Gastroesophageal sphincter (tissue), 4 donors: ENCODE data around the gene LHFPL5. TPM values are rescaled to one million over a fixed set of nuclear protein-coding genes. Genes with fewer than 3 reads are reported as not detected.

ENCODE experiments used
- ATAC-seq: fragments of 150-250 bp; one replicate; pipeline ENCODE4 v1.9.1; 2016; ENCODE audit warnings: mild to moderate bottlenecking, moderate library complexity
- H3K27ac ChIP-seq, 4 donors: fragments of 200-600 bp; sonication (generic) in 3 of 4; 1 replicate in 3 of 4; 2 replicates in 1 of 4; pipeline ENCODE4 v1.5.1; 2016 to 2019
- H3K27me3 ChIP-seq: fragments of 200-600 bp; sonication (generic); one replicate; pipeline ENCODE4 v1.5.1; 2019
- H3K36me3 ChIP-seq, 2 donors: fragments of 200-600 bp; sonication (generic); one replicate each; pipeline ENCODE4 v1.5.1; 2019; ENCODE audit warnings: control low read depth in 1 of 2
- H3K4me1 ChIP-seq, 3 donors: fragments of 200-600 bp; sonication (generic); 1 replicate in 2 of 3; 2 replicates in 1 of 3; pipeline ENCODE4 v1.5.1; 2016 to 2019; ENCODE audit warnings: control low read depth in 2 of 3
- H3K4me3 ChIP-seq, 2 donors: fragments of 200-600 bp; sonication (generic); one replicate each; pipeline ENCODE4 v1.5.1; 2019; ENCODE audit warnings: mild to moderate bottlenecking in 1 of 2, moderate library complexity in 1 of 2
- H3K9me3 ChIP-seq, 3 donors: fragments of 200-600 bp; sonication (generic); one replicate each; pipeline ENCODE4 v1.5.1; 2017 to 2019; ENCODE audit warnings: control low read depth in 2 of 3
- CTCF ChIP-seq, 4 experiments: fragments of 200-600 bp in 2 of 4; fragments of 450-650 bp in 2 of 4; sonication (generic) in 1 of 4; IDR thresholded peaks; one replicate each; pipeline ENCODE4 v1.5.1; 2017 to 2019; ENCODE audit warnings: antibody characterized with exemption in 4 of 4, mild to moderate bottlenecking in 2 of 4, moderate library complexity in 2 of 4
- EP300 ChIP-seq: sonication (generic); formaldehyde crosslinking; IDR thresholded peaks from one replicate; pipeline ENCODE4 v1.6.1; 2017; ENCODE audit warnings: antibody characterized with exemption, mild to moderate bottlenecking
- POLR2A ChIP-seq, 2 donors: fragments of 450-650 bp; IDR thresholded peaks; one replicate each; pipeline ENCODE4 v1.6.1; 2017; ENCODE audit warnings: antibody characterized with exemption in 2 of 2, mild to moderate bottlenecking in 2 of 2, moderate library complexity in 1 of 2
- POLR2AphosphoS5 ChIP-seq: sonication (generic); formaldehyde crosslinking; IDR thresholded peaks from one replicate; pipeline ENCODE4 v1.6.1; 2017; ENCODE audit warnings: antibody characterized with exemption
- WGBS, 2 donors: methylation state at CpG; one replicate each; pipeline ENCODE4 v1.1.5; 2018; ENCODE audit warnings: low coverage in 1 of 2; 5-methylcytosine and 5-hydroxymethylcytosine counted together
- total RNA-seq, 4 donors: library from RNA; depleted of rRNA; stranded (reverse); fragments of >200 nt; gene quantifications; one replicate each; pipeline ENCODE4 v1.1.0, GENCODE V29; 2016

The LHFPL5 gene
- total RNA-seq, 4 donors from 2014 or later: not detected

- TF ChIP-seq CTCF (IDR thresholded peaks at IDR 0.05) (no peak), EP300 (no peak), POLR2A (IDR thresholded peaks at IDR 0.05) (no peak), POLR2AphosphoS5 (no peak)
- no peaks in the 10 kb centered on the region for H3K27me3 ChIP-seq
- no peak overlapping the region for H3K4me3 ChIP-seq
- 83 to 94% methylated on average over 1 of the region's 1 CpG for WGBS, 2 donors
- H3K9me3 ChIP-seq: no peaks in the 10 kb centered on the region
- H3K36me3 ChIP-seq: peaks cover 0 to 88% of the 10 kb centered on the region in 2 donors
- ATAC-seq: no peak
- H3K27ac ChIP-seq: no peak overlapping the region
- no peaks in the 10 kb centered on the region for H3K4me1 ChIP-seq
Observed at GRCh38 chr6:35856250-35856649, 51.1 kb downstream of the LHFPL5 start.

GRCh38 chr6:35857853-35858252 lies 52.7 kb downstream of the LHFPL5 start:
- Histone ChIP-seq H3K36me3 (peaks cover 0 to 84% of the 10 kb centered on the region in 2 donors), H3K27ac (no peak overlapping the region), H3K9me3 (no peaks in the 10 kb centered on the region), H3K4me3 (no peak overlapping the region), H3K4me1 (no peaks in the 10 kb centered on the region), H3K27me3 (no peaks in the 10 kb centered on the region)
- ATAC-seq: no peak
- TF ChIP-seq POLR2AphosphoS5: no peak
- TF ChIP-seq EP300: no peak
- no peak for TF ChIP-seq CTCF (IDR thresholded peaks at IDR 0.05)
- TF ChIP-seq POLR2A (IDR thresholded peaks at IDR 0.05): no peak

GRCh38 chr6:35859367-35859766 lies 54.2 kb downstream of the LHFPL5 start:
- peaks cover 0 to 75% of the 10 kb centered on the region in 2 donors for H3K36me3 ChIP-seq
- ATAC-seq: no peak

More at GRCh38 chr6:35859367-35859766, 54.2 kb downstream of the LHFPL5 start:
- 75 to 88% methylated on average over 4 of the region's 4 CpGs for WGBS, 2 donors
- Histone ChIP-seq H3K4me3 (no peak overlapping the region), H3K27ac (no peak overlapping the region), H3K9me3 (no peaks in the 10 kb centered on the region), H3K4me1 (no peaks in the 10 kb centered on the region), H3K27me3 (no peaks in the 10 kb centered on the region)
- TF ChIP-seq CTCF (IDR thresholded peaks at IDR 0.05) (no peak), POLR2A (IDR thresholded peaks at IDR 0.05) (no peak), POLR2AphosphoS5 (no peak), EP300 (no peak)

Other genes starting within 250 kb of the LHFPL5 start
- gene FKBP5, start 116.4 kb upstream of the LHFPL5 start, total RNA-seq: 100 to 1,000 TPM; 453 to 676 (median 478) TPM
- 1 to 10 TPM in 1 of 4 donors, under 1 TPM in 1, not detected in 2; 0.54 to 1.5 TPM for gene ARMC12, start 68.3 kb upstream of the LHFPL5 start, total RNA-seq
- not detected for gene CLPSL2, start 28.8 kb upstream of the LHFPL5 start, total RNA-seq
- not detected for gene CLPSL1, start 24.3 kb upstream of the LHFPL5 start, total RNA-seq
- gene CLPS, start 8.0 kb upstream of the LHFPL5 start, total RNA-seq: not detected
- gene SRPK1, start 115.7 kb downstream of the LHFPL5 start, total RNA-seq: 10 to 100 TPM; 32.2 to 45.0 (median 37.4) TPM
- gene SLC26A8, start 219.3 kb downstream of the LHFPL5 start, total RNA-seq: not detected
- gene MAPK14, start 222.5 kb downstream of the LHFPL5 start, total RNA-seq: 10 to 100 TPM; 58.7 to 77.5 (median 69.9) TPM